H54 (cell line): ENCODE results near the gene TENT5C.

Experiments used
- DNase-seq: peaks from one replicate; pipeline ENCODE4 v3.0.0; 2011; ENCODE audit warnings: low spot score, mixed read lengths; ENCODE audit not compliant: insufficient read length
- FAIRE-seq: peaks from 3 replicates; lab custom pipeline; 2011; peaks lifted over from hg19 to GRCh38; lab: Jason Lieb, UNC
- POLR2A ChIP-seq: IDR thresholded peaks from 2 replicates; pipeline ENCODE4 v1.6.1; 2011; ENCODE audit warnings: low read depth, mild to moderate bottlenecking, low read length

The TENT5C gene

GRCh38 chr1:117566556-117566955 lies 39.3 kb upstream of the TENT5C start:
- TF ChIP-seq POLR2A = no peak
- DNase-seq (no peak), FAIRE-seq (no peak)

GRCh38 chr1:117567435-117567834 lies 38.4 kb upstream of the TENT5C start:
- no peak for FAIRE-seq

GRCh38 chr1:117567976-117568375 lies 37.9 kb upstream of the TENT5C start:
- FAIRE-seq (no peak), DNase-seq (no peak)
- no peak for TF ChIP-seq POLR2A

More at GRCh38 chr1:117567435-117567834, 38.4 kb upstream of the TENT5C start:
- no peak for DNase-seq
- no peak for TF ChIP-seq POLR2A

GRCh38 chr1:117568999-117569398 lies 36.8 kb upstream of the TENT5C start:
- DNase-seq = no peak

GRCh38 chr1:117569856-117570255 lies 36.0 kb upstream of the TENT5C start:
- TF ChIP-seq POLR2A = no peak
- DNase-seq (no peak), FAIRE-seq (no peak)

More at GRCh38 chr1:117568999-117569398, 36.8 kb upstream of the TENT5C start:
- no peak for FAIRE-seq
- no peak for TF ChIP-seq POLR2A

GRCh38 chr1:117570988-117571409 lies 34.8 kb upstream of the TENT5C start:
- TF ChIP-seq POLR2A = no peak
- FAIRE-seq (no peak), DNase-seq (no peak)

- FAIRE-seq (no peak), DNase-seq (no peak)
- no peak for TF ChIP-seq POLR2A
These were observed 34.4 kb upstream of the TENT5C start for GRCh38 chr1:117571496-117571895.

- no peak for TF ChIP-seq POLR2A
- FAIRE-seq = no peak
- DNase-seq = no peak
These were observed 33.3 kb upstream of the TENT5C start for GRCh38 chr1:117572546-117572945.

- DNase-seq (peak; percentile 55), FAIRE-seq (no peak)
- no peak for TF ChIP-seq POLR2A
These were observed 32.3 kb upstream of the TENT5C start for GRCh38 chr1:117573386-117574023.

GRCh38 chr1:117574161-117574835 lies 31.6 kb upstream of the TENT5C start:
- FAIRE-seq (no peak), DNase-seq (no peak)
- TF ChIP-seq POLR2A = no peak

GRCh38 chr1:117575586-117576225 lies 30.1 kb upstream of the TENT5C start:
- no peak for TF ChIP-seq POLR2A
- DNase-seq (no peak), FAIRE-seq (no peak)

GRCh38 chr1:117576236-117576635 lies 29.6 kb upstream of the TENT5C start:
- TF ChIP-seq POLR2A = no peak
- FAIRE-seq (no peak), DNase-seq (no peak)

- no peak for TF ChIP-seq POLR2A
- no peak for FAIRE-seq
- DNase-seq = no peak
These were observed 28.5 kb upstream of the TENT5C start for GRCh38 chr1:117577191-117577885.

- no peak for FAIRE-seq
- TF ChIP-seq POLR2A = no peak
- DNase-seq = no peak
These were observed 27.4 kb upstream of the TENT5C start for GRCh38 chr1:117578466-117578865.
